Adipocyte (in vitro differentiated cells): Measurements from ENCODE around the gene NFIA.

ENCODE experiments used
- DNase-seq: peaks from one replicate; pipeline ENCODE4 v3.0.0-alpha.2; 2015; ENCODE audit warnings: low read depth
- H3K27me3 ChIP-seq: replicated peaks from 2 replicates; pipeline ENCODE4 v1.7.0; 2013; ENCODE audit warnings: mild to moderate bottlenecking, low read length, moderate library complexity; ENCODE audit not compliant: control insufficient read depth, insufficient read depth
- H3K36me3 ChIP-seq: 2 replicates; pipeline ENCODE4 v1.7.0; 2013; ENCODE audit warnings: low read length, mild to moderate bottlenecking, moderate library complexity; ENCODE audit not compliant: control insufficient read depth, insufficient read depth, severe bottlenecking
- H3K4me1 ChIP-seq: 2 replicates; pipeline ENCODE4 v1.7.0; 2013; ENCODE audit warnings: mild to moderate bottlenecking, low read length, moderate library complexity; ENCODE audit not compliant: control insufficient read depth, insufficient read depth
- H3K4me3 ChIP-seq: 2 replicates; pipeline ENCODE4 v1.7.0; 2013; ENCODE audit warnings: mild to moderate bottlenecking, low read length, moderate library complexity
- H3K9ac ChIP-seq: 2 replicates; pipeline ENCODE4 v1.7.0; 2013; ENCODE audit warnings: mild to moderate bottlenecking, low read length, moderate library complexity
- H3K9me3 ChIP-seq: 2 replicates; pipeline ENCODE4 v1.7.0; 2013; ENCODE audit warnings: mild to moderate bottlenecking, low read length, moderate library complexity; ENCODE audit not compliant: control insufficient read depth

NFIA gene

DNA sequence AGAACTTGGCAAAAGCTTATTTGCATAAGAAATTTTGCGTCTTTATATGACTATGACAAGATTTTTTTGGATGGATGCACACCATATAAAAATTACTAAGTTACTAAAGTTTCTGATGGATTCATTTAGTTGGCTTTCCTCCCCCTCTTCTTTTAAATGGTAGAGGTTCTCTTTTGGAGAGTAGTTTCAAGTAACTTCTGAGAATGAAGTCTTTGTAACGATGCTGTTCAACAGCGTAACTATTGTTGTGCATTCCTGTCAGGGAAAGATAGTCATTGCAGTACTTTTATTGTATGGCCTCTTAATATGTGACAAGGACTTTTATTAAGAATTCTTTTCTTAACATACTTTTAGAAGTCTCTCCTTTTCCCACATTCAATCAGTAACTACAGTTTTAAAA, 16.0 kb downstream of the NFIA start:
- Histone ChIP-seq H3K9me3 (no peaks in the 10 kb centered on the region), H3K4me3 (no peak overlapping the region), H3K27me3 (no peaks in the 10 kb centered on the region), H3K4me1 (peaks cover 54% of the 10 kb centered on the region), H3K9ac (no peak overlapping the region), H3K36me3 (no peaks in the 10 kb centered on the region)
- no peak for DNase-seq

DNA sequence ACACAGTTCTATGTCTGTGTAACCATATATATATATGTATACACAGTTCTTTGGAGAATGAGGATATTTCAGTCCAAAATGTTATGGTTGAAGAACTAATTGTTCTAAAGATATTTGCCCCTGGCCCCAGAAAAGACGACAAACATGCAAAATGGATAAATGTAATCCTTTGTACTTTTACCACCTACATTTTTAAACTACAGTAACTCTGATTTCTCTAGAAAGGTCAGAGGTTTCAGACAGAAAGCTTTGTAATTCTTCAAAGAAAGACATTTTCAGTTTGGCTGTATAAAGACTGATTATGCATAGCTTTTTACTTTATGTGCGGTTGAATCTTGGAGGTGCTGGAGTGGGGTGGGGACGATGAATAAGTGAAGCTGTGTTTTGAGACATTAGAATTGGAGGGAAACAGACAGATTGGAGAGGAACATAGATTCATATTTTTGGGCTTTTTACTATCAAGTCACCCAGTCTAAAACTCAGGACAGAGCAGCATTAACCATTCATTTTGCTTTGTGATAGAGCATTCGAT, 16.6 kb downstream of the NFIA start:
- no peaks in the 10 kb centered on the region for H3K9me3 ChIP-seq
- no peak for DNase-seq
- no peaks in the 10 kb centered on the region for H3K36me3 ChIP-seq
- H3K9ac ChIP-seq, result no peak overlapping the region
- H3K4me1 ChIP-seq, result peaks cover 47% of the 10 kb centered on the region
- no peaks in the 10 kb centered on the region for H3K27me3 ChIP-seq
- H3K4me3 ChIP-seq, result no peak overlapping the region

DNA sequence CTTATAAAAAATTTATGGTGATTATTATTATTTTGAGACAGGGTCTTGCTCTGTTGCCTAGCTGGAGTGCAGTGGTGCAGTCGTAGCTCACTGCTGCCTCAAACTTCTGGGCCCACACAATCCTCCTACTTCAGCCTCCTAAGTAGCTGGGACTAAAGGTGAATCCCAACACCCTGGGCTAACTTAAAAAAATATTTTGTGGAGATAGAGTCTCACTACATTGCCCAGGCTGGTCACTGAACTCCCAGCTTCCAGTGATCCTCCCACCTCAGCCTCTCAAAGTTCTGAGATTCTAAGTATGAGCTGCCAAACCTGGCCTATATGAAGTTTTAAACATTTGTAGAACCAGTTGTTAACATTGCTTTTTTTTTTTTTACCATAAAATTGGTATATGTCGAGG, 18.2 kb downstream of the NFIA start:
- Histone ChIP-seq H3K9me3 (no peaks in the 10 kb centered on the region), H3K27me3 (no peaks in the 10 kb centered on the region), H3K9ac (no peak overlapping the region), H3K4me1 (peaks cover 31% of the 10 kb centered on the region), H3K4me3 (no peak overlapping the region), H3K36me3 (no peaks in the 10 kb centered on the region)
- DNase-seq, result no peak

DNA sequence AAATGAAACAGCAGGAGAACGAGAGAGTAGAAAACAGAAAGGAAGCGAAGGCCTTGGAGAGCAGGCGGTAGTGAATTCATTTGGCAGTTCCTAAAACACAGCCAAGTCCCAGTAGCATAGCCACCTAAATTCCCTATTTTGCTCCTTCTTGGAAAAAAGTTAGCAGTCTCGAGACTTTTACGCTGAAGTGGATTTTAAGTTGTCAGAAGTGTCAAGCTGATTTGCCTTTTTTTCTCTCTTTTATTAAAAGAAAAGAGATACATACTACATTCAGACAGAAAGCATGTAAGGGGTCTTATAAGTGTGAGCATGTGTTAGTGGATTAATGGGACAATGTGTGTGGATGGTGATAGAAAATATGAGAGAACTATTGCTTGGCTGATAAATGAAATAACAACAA, 19.2 kb downstream of the NFIA start:
- peak overlapping the region; percentile 84 for H3K9ac ChIP-seq
- H3K9me3 ChIP-seq, result no peaks in the 10 kb centered on the region
- DNase-seq, result no peak
- no peaks in the 10 kb centered on the region for H3K27me3 ChIP-seq
- H3K36me3 ChIP-seq, result no peaks in the 10 kb centered on the region
- peak overlapping the region; percentile 77 for H3K4me3 ChIP-seq
- peaks cover 30% of the 10 kb centered on the region for H3K4me1 ChIP-seq

DNA sequence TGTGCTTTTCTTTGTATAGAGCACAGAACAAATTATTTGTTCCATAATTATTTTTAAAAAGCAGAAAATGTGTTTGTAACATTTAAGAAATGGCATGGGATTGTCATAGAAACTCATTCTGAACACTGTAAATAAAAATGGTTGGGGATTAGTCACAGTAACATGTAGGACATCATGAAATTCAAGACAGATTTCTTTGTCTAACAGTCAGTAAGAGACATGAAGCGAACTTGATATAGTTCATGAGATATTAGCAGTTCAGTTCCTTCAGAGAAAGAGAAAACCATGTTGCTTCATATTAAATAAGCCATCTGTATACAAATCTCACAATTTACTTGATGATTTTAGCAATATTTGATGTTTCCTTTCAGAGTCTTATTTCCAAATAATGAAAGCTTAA, 19.7 kb downstream of the NFIA start:
- Histone ChIP-seq H3K4me3 (peak overlapping the region; percentile 77), H3K4me1 (peaks cover 27% of the 10 kb centered on the region), H3K36me3 (no peaks in the 10 kb centered on the region), H3K9me3 (no peaks in the 10 kb centered on the region), H3K27me3 (no peaks in the 10 kb centered on the region), H3K9ac (peak overlapping the region; percentile 84)
- DNase-seq, result peak; percentile 24

DNA sequence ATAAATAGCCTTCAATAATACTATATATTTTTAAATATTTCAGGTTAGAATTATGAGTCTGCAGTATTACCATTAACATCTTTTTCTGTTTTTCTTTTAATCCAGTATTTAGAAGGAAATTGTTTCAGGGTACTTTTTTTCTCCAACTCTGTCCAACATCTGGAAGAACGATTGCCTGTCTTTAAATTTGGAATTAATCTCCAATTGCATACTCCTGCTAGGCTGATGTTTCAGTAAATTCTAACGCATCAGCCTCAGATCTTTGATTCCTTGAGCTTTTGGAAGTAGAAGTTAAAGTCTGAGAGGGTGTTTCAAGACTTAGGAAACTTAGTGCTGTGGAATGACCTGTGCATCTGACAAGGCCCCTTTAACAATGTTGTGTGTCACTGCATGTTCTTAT, 20.3 kb downstream of the NFIA start:
- no peaks in the 10 kb centered on the region for H3K27me3 ChIP-seq
- H3K9me3 ChIP-seq, result peaks cover 2% of the 10 kb centered on the region
- no peak for DNase-seq
- peak overlapping the region; percentile 77 for H3K4me3 ChIP-seq
- peaks cover 21% of the 10 kb centered on the region for H3K4me1 ChIP-seq
- H3K36me3 ChIP-seq, result no peaks in the 10 kb centered on the region
- peak overlapping the region; percentile 84 for H3K9ac ChIP-seq

DNA sequence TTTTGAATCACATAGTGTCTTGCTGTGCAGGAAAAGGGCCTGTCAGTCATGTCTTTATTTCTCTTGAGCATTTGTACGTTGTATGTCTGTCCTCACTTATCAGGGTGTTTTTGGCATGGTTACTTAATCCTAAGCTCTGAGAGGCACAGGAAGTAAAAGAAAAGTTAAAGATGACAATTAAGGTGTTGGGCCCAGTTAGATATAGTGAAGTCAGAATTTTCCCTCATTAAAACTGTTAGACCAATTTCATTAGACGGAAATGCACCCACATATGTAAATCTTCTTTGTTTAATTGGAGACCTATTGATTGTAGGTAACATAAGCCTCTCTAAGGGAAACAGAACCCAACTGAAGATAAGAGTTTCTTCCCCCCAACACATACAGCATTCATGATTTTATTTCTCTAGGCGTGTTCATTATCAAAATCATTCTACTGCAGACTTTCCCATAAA, 21.9 kb downstream of the NFIA start:
- H3K27me3 ChIP-seq, result no peaks in the 10 kb centered on the region
- no peak overlapping the region for H3K4me3 ChIP-seq
- peaks cover 18% of the 10 kb centered on the region for H3K4me1 ChIP-seq
- peaks cover 8% of the 10 kb centered on the region for H3K9me3 ChIP-seq
- no peak for DNase-seq
- no peaks in the 10 kb centered on the region for H3K36me3 ChIP-seq
- no peak overlapping the region for H3K9ac ChIP-seq

DNA sequence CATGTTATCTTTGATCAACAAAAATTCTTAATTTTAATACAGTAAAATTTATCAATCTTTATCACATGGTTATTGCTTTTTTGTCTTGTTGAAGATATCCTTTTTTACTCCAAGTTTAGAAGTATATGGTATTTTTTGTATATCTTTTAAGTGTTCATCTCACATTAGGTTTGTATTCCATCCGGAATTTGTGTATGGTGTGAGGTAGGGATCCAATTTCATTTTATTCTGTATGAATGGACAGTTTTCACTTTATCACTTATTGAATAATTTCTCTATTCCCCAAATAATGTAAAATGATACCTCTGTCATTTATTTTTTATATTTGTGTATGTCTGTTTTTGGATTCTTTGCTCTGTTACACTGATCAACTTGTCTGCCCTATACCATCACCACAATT, 25.3 kb downstream of the NFIA start:
- DNase-seq, result no peak
- no peaks in the 10 kb centered on the region for H3K27me3 ChIP-seq
- peaks cover 8% of the 10 kb centered on the region for H3K9me3 ChIP-seq
- no peak overlapping the region for H3K4me3 ChIP-seq
- H3K9ac ChIP-seq, result no peak overlapping the region
- H3K36me3 ChIP-seq, result no peaks in the 10 kb centered on the region
- peaks cover 25% of the 10 kb centered on the region for H3K4me1 ChIP-seq

DNA sequence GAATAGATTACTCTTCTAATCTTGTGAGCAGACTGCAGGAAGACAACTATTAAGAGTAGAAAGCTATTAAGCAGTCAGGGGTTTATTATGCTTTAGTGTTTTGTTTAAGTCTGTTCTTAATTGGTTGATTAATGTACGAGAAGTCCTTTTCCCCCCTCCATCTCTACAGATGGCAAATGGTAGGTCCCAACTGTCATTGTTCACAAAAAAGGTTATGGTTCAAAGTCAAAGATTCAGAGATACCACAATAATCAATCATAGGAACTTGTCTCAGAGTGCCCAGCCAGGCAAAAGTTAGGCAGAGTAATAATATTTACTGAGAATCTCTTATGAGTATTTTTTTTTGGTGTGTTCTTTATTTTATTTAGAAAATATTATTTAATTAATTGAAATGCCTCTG, 26.8 kb downstream of the NFIA start:
- peaks cover 18% of the 10 kb centered on the region for H3K4me1 ChIP-seq
- no peaks in the 10 kb centered on the region for H3K27me3 ChIP-seq
- H3K9me3 ChIP-seq, result peaks cover 8% of the 10 kb centered on the region
- DNase-seq, result no peak
- no peak overlapping the region for H3K4me3 ChIP-seq
- no peak overlapping the region for H3K9ac ChIP-seq
- H3K36me3 ChIP-seq, result no peaks in the 10 kb centered on the region

DNA sequence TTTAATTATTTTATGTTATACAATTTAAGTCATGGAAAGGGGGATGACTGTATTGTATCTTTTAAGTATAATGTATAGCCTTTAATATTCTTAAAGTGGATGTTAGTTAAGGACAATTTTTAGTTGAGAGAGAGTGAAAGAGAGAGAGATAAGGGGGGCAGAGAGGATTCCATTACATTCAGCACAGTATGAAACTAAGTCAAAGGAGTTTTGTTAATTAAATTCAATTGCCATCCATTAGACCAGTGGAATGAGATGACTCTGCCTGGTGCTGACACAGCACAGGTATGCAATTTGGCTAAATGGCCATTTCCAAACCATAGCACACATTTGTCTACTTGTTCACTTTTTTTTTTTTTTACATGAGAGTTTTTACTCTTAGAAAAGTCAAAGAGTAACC, 27.5 kb downstream of the NFIA start:
- Histone ChIP-seq H3K36me3 (no peaks in the 10 kb centered on the region), H3K27me3 (no peaks in the 10 kb centered on the region), H3K4me1 (peaks cover 18% of the 10 kb centered on the region), H3K9me3 (peaks cover 8% of the 10 kb centered on the region), H3K9ac (no peak overlapping the region), H3K4me3 (no peak overlapping the region)
- no peak for DNase-seq

DNA sequence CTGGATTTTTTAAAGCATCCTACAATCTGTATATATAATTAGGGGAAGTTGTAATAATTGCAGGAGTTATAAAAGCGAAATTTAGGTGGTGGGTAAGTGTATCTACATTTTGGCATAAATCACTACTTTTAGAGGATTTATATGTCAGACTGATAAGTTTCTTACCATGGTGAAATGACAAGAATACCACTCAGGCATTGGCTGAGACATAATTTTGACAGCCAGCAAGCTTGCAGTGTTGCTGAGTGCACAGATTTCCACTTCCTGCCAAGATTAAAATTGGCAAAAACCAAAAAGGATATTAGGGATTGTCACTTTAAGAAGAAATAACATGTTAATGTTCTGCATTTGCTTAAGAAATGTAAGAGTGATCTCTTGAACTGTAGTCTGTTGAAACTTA, 28.2 kb downstream of the NFIA start:
- H3K27me3 ChIP-seq, result no peaks in the 10 kb centered on the region
- H3K9ac ChIP-seq, result no peak overlapping the region
- no peak for DNase-seq
- no peaks in the 10 kb centered on the region for H3K36me3 ChIP-seq
- no peak overlapping the region for H3K4me3 ChIP-seq
- H3K4me1 ChIP-seq, result peaks cover 18% of the 10 kb centered on the region
- H3K9me3 ChIP-seq, result peaks cover 8% of the 10 kb centered on the region
